Nephron (organoid): ENCODE results near the gene SLC6A1.

Source experiments
- H3K27ac Mint-ChIP-seq, 3 experiments: 2 replicates each; pipeline ENCODE4 v1.8.0; 2020; ENCODE audit warnings: mixed read lengths in 3 of 3, mild to moderate bottlenecking in 2 of 3, moderate library complexity in 1 of 3
- H3K27me3 Mint-ChIP-seq: 2 replicates; pipeline ENCODE4 v1.8.0; 2021; ENCODE audit warnings: low read depth, mild to moderate bottlenecking, moderate library complexity, mixed read lengths
- H3K36me3 Mint-ChIP-seq: 2 replicates; pipeline ENCODE4 v1.8.0; 2020; ENCODE audit warnings: low read depth, mixed read lengths
- H3K4me1 Mint-ChIP-seq: 2 replicates; pipeline ENCODE4 v1.8.0; 2020; ENCODE audit warnings: mixed read lengths
- H3K4me3 Mint-ChIP-seq, 3 experiments: 2 replicates each; pipeline ENCODE4 v1.8.0; 2020; ENCODE audit warnings: mild to moderate bottlenecking in 3 of 3, mixed read lengths in 3 of 3, moderate library complexity in 2 of 3
- H3K9me3 Mint-ChIP-seq: 2 replicates; pipeline ENCODE4 v1.8.0; 2020; ENCODE audit warnings: mixed read lengths
- TF ChIP-seq, protein P1 (sequence below), 3 experiments: fragments of 200-600 bp; sonication (generic); IDR thresholded peaks; one replicate each; pipeline ENCODE4 v1.5.0; 2021; ENCODE audit warnings: antibody characterized with exemption in 3 of 3; ENCODE audit not compliant: unreplicated experiment in 3 of 3

SLC6A1 gene

GRCh38 chr3:10961921-10962320 is 30.6 kb upstream of the SLC6A1 start:
- H3K27me3 Mint-ChIP-seq, result peaks cover 41% of the 10 kb centered on the region
- H3K4me3 Mint-ChIP-seq, result no peak overlapping the region
- no peaks in the 10 kb centered on the region for H3K36me3 Mint-ChIP-seq
- H3K4me1 Mint-ChIP-seq, result peaks cover 17% of the 10 kb centered on the region
- TF ChIP-seq, protein P1, sequence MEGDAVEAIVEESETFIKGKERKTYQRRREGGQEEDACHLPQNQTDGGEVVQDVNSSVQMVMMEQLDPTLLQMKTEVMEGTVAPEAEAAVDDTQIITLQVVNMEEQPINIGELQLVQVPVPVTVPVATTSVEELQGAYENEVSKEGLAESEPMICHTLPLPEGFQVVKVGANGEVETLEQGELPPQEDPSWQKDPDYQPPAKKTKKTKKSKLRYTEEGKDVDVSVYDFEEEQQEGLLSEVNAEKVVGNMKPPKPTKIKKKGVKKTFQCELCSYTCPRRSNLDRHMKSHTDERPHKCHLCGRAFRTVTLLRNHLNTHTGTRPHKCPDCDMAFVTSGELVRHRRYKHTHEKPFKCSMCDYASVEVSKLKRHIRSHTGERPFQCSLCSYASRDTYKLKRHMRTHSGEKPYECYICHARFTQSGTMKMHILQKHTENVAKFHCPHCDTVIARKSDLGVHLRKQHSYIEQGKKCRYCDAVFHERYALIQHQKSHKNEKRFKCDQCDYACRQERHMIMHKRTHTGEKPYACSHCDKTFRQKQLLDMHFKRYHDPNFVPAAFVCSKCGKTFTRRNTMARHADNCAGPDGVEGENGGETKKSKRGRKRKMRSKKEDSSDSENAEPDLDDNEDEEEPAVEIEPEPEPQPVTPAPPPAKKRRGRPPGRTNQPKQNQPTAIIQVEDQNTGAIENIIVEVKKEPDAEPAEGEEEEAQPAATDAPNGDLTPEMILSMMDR (IDR thresholded peaks at IDR 0.05; ENCODE audit: unreplicated experiment in 3 of 3), result no peak
- no peak overlapping the region for H3K27ac Mint-ChIP-seq
- H3K9me3 Mint-ChIP-seq, result peaks cover 2% of the 10 kb centered on the region

- H3K9me3 Mint-ChIP-seq, result peaks cover 2% of the 10 kb centered on the region
- peaks cover 17% of the 10 kb centered on the region for H3K4me1 Mint-ChIP-seq
- H3K36me3 Mint-ChIP-seq, result no peaks in the 10 kb centered on the region
- TF ChIP-seq, protein P1 (IDR thresholded peaks at IDR 0.05; ENCODE audit: unreplicated experiment in 3 of 3), result no peak
- H3K4me3 Mint-ChIP-seq, result no peak overlapping the region
- no peak overlapping the region for H3K27ac Mint-ChIP-seq
- peaks cover 40% of the 10 kb centered on the region for H3K27me3 Mint-ChIP-seq
These were observed 30.0 kb upstream of the SLC6A1 start for GRCh38 chr3:10962481-10963036.

GRCh38 chr3:10964537-10965167 is 27.9 kb upstream of the SLC6A1 start:
- peaks cover 21% of the 10 kb centered on the region for H3K4me1 Mint-ChIP-seq
- TF ChIP-seq, protein P1 (IDR thresholded peaks at IDR 0.05; ENCODE audit: unreplicated experiment in 3 of 3), result no peak
- H3K9me3 Mint-ChIP-seq, result peaks cover 2% of the 10 kb centered on the region
- H3K27me3 Mint-ChIP-seq, result peaks cover 40% of the 10 kb centered on the region
- H3K36me3 Mint-ChIP-seq, result no peaks in the 10 kb centered on the region
- no peak overlapping the region for H3K27ac Mint-ChIP-seq
- no peak overlapping the region for H3K4me3 Mint-ChIP-seq

DNA sequence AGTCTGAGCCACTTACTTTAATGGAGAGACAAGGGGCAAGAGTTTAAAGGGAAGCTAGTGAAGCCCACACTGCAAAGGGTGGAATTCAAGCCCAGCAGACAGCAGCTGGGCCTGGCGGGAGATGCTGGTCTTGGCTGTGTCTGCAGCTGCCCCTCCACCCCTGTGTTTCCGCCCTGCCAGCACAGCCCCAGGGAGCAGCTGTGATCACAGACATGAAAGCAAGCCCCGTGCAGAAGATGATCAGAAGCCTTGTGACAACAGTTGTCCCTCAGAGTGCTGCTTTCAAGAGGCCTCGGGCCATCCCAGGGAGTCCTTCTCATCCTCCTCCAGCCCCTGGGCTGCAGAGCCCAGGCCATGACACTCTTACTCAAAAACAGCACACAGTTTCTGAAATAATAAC is 24.1 kb upstream of the SLC6A1 start:
- Mint-ChIP-seq H3K4me3 (peak overlapping the region in 1 of 3 experiments; percentile 53), H3K9me3 (peaks cover 2% of the 10 kb centered on the region)

DNA sequence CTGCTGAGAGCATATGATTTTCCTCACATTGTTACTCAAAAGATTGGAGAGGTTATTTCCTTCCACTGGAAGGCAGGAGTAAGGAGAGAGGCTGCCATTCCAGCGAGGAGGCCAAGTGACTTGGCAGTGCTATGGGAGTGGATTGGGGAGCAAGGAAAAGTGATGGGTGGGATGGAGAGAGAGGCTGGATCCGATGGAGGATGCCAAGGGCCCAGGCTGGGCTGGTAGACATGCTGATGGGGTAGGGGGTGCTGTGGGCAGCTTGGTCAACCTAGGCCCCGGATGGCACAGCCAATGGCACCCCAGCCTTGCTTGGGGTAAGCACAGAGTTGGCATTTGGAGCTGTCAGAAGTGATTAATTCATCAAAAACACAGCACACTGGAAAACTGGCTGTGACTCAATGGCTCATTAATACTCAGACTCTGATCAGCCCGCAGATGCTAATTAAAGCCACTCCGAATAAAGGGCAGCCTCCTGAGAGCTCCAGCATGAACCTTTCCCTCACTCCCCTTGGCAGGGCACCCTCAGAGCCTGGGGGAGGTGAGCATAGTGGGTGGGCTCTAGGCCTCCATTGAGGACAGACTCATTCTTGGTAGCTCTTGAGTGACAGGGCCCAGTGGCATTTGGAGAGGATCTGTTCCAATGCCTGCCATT is 22.1 kb upstream of the SLC6A1 start:
- H3K36me3 Mint-ChIP-seq, result no peaks in the 10 kb centered on the region
- TF ChIP-seq, protein P1 (IDR thresholded peaks at IDR 0.05; ENCODE audit: unreplicated experiment in 3 of 3), result no peak
- H3K9me3 Mint-ChIP-seq, result no peaks in the 10 kb centered on the region
- H3K27ac Mint-ChIP-seq, result no peak overlapping the region
- H3K27me3 Mint-ChIP-seq, result peaks cover 70% of the 10 kb centered on the region
- peaks cover 19% of the 10 kb centered on the region for H3K4me1 Mint-ChIP-seq
- no peak overlapping the region for H3K4me3 Mint-ChIP-seq

More for the DNA sequence above, 24.1 kb upstream of the SLC6A1 start:
- Mint-ChIP-seq H3K27ac (peak overlapping the region in 2 of 3 experiments; percentile 32 to 50), H3K36me3 (no peaks in the 10 kb centered on the region), H3K27me3 (peaks cover 67% of the 10 kb centered on the region), H3K4me1 (peaks cover 15% of the 10 kb centered on the region)
- TF ChIP-seq, protein P1 (IDR thresholded peaks at IDR 0.05; ENCODE audit: unreplicated experiment in 3 of 3), result no peak
